Measurements from ENCODE around the gene FABP3.

DNA sequence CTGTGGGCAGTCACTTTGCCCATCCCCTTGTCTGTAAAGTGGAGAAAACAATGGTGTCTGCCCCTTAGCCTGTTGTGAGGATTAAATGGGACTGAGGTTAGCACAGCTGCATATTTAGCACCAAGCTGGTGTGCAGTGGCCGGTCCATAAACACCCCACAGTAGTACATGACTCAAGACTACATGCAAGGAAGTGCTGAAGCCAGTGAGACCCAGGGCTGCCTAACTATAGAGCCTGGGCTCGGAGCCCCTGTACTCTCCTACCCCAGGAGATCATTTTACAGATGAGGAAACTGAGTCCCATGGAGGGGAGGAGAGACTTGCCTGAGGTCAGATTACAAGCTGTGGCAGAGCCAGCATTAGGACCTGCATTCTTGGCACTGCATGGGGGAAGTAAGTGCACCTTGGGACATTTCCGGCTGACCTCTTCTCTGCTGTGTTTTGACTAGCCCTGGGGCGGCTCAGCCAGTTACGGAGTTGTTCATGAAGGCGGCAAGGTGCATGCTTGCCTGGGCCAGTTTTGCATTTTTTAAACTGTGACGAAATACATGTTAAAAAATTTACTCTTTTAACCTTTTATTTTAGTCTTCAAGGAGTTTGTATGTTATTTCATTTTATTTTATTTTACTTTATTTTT, 43.3 kb upstream of the FABP3 start:
- TF ChIP-seq, protein P1, sequence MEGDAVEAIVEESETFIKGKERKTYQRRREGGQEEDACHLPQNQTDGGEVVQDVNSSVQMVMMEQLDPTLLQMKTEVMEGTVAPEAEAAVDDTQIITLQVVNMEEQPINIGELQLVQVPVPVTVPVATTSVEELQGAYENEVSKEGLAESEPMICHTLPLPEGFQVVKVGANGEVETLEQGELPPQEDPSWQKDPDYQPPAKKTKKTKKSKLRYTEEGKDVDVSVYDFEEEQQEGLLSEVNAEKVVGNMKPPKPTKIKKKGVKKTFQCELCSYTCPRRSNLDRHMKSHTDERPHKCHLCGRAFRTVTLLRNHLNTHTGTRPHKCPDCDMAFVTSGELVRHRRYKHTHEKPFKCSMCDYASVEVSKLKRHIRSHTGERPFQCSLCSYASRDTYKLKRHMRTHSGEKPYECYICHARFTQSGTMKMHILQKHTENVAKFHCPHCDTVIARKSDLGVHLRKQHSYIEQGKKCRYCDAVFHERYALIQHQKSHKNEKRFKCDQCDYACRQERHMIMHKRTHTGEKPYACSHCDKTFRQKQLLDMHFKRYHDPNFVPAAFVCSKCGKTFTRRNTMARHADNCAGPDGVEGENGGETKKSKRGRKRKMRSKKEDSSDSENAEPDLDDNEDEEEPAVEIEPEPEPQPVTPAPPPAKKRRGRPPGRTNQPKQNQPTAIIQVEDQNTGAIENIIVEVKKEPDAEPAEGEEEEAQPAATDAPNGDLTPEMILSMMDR (IDR thresholded peaks at IDR 0.05) = no peak
- no peak for TF ChIP-seq POLR2A (IDR thresholded peaks at IDR 0.05)
- TF ChIP-seq POLR2AphosphoS5 (IDR thresholded peaks at IDR 0.05; ENCODE audit: insufficient read depth in 1 of 2, low read depth in 1 of 2) = no peak
